RWPE1 (cell line): ENCODE results near the gene SCPEP1.

Source experiments
- CTCF ChIA-PET: fragments of 350-600 bp; sonication (Branson Sonifier 250); formaldehyde crosslinking; extraction: SDS; loops from one replicate; lab custom pipeline; 2021; lab: Yijun Ruan, JAX
- POLR2A ChIA-PET: fragments of 400-600 bp; formaldehyde crosslinking; extraction: SDS; loops from one replicate; lab custom pipeline; 2020; ENCODE audit warnings: antibody characterized with exemption; ENCODE audit not compliant: low non-redundant PET; lab: Yijun Ruan, JAX
- DNase-seq: peaks from one replicate; pipeline ENCODE4 v3.0.0; 2012; ENCODE audit warnings: low spot score
- H3K27ac ChIP-seq: fragments of 450-650 bp; 2 replicates; pipeline ENCODE4 v1.5.1; 2017
- TF ChIP-seq, protein P1 (sequence below): fragments of 450-650 bp; conservative IDR thresholded peaks from 2 replicates; pipeline ENCODE4 v1.5.1; 2017; ENCODE audit warnings: low read depth, mild to moderate bottlenecking

The SCPEP1 gene

DNA sequence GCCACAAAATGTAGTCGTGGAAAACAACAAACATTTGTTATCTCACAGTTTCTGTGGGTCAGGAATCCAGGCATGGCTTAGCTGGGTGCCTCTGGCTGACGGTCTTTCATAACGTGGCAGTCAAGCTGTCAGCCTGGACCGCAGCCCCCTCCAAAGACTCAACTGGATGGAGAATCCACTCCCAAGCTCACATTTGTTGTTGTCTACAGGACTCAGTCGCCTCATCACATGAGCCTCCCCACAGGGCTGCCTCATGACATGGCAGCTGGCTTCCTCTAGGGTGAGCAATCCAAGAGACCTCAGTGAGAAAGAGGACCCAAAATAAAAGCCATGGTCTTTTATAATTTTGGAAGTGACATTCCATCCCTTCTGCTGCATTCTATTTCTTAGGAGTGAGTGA, 72.4 kb downstream of the SCPEP1 start:
- POLR2A ChIA-PET: interaction anchor here (0.7 kb wide), 1 partner anchor 50 kb away, joined by 3 read pairs; no protein-coding TSS in a partner anchor

GRCh38 chr17:57051886-57052361, 74.0 kb downstream of the SCPEP1 start:
- POLR2A ChIA-PET: no interaction called here
- DNase-seq: no peak

More for the DNA sequence above, 72.4 kb downstream of the SCPEP1 start:
- CTCF ChIA-PET: no interaction called here
- no peak for DNase-seq
- no peak overlapping the region for H3K27ac ChIP-seq
- TF ChIP-seq, protein P1, sequence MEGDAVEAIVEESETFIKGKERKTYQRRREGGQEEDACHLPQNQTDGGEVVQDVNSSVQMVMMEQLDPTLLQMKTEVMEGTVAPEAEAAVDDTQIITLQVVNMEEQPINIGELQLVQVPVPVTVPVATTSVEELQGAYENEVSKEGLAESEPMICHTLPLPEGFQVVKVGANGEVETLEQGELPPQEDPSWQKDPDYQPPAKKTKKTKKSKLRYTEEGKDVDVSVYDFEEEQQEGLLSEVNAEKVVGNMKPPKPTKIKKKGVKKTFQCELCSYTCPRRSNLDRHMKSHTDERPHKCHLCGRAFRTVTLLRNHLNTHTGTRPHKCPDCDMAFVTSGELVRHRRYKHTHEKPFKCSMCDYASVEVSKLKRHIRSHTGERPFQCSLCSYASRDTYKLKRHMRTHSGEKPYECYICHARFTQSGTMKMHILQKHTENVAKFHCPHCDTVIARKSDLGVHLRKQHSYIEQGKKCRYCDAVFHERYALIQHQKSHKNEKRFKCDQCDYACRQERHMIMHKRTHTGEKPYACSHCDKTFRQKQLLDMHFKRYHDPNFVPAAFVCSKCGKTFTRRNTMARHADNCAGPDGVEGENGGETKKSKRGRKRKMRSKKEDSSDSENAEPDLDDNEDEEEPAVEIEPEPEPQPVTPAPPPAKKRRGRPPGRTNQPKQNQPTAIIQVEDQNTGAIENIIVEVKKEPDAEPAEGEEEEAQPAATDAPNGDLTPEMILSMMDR: no peak

More at GRCh38 chr17:57051886-57052361, 74.0 kb downstream of the SCPEP1 start:
- CTCF ChIA-PET: no interaction called here
- TF ChIP-seq, protein P1: no peak
- H3K27ac ChIP-seq: peak overlapping the region; percentile 53
